Measurements from ENCODE around the gene AATK.

DNA sequence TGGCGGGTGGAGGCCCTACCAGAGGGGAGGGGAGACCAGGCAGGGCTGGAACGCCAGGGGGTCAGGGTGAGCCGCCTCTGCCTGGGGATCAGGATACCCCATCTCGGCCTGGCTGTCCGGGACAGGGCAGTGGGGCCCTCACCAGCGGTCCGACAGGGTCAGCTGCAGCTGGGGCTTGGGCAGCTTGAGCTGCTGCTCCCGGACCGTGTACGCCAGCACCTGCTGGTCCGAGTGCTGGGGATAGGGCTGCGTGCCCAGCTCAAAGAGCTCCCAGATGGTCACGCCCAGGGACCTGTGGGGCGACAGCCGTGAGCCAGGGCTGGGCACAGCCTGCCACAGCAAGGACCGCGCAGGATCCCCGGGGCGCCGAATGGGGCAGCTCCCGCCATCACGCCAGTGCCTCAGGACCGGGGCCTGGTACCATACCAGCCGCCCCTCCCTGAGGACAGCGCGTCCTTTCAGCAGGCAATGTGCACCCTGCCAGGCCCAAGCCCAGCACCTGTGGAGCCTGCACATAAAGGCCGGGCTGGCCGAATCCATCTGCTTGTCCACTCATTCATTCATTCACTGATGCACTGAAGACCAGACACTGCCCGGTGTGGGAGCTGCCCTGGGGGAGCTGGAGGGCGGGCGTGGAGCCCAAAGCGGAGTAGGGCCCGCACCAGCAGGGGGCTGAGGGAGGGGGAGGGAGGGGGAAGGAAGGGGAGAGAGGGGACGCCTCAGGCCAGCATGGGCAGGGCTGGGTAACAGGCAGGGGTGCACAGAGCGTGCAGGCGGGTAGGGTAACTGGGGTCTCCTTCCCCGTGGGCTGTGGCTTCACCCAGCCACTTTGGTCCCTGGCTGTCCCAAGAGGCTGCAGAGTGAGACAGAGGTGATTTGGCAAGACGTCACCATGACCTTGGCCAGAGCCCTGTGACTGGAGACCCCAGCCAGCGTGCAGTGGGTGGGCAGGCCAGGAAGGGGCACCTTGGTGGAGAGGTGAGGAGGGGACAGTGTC is 42.7 kb downstream of the AATK start:
- no peak for TF ChIP-seq CTCF (conservative IDR thresholded peaks at IDR 0.05)
- no peak for TF ChIP-seq ZFX (IDR thresholded peaks at IDR 0.05)

Data from C4-2B (cell line).